HepG2 (cell line): Measurements from ENCODE around the gene EXOC6B. TPM values are rescaled to one million over a fixed set of nuclear protein-coding genes. Genes with fewer than 3 reads are reported as not detected.

Experiments
- AHR ChIP-seq: IDR thresholded peaks from 2 replicates; pipeline ENCODE4 v1.6.1; 2018; ENCODE audit warnings: missing genetic modification reagents, missing compliant biosample characterization
- GATAD2A ChIP-seq: IDR thresholded peaks from 2 replicates; pipeline ENCODE4 v1.6.1; 2016
- HBP1 ChIP-seq: IDR thresholded peaks from 2 replicates; pipeline ENCODE4 v1.6.1; 2016; ENCODE audit warnings: low read depth, control low read depth
- MAZ ChIP-seq, 2 experiments: sonication (generic) in 1 of 2; formaldehyde crosslinking in 1 of 2; IDR thresholded peaks; 2 replicates each; pipeline versions ENCODE4 v1.5.0 to v1.6.1; 2012 to 2020; ENCODE audit warnings: low read depth in 2 of 2, mild to moderate bottlenecking in 2 of 2, borderline replicate concordance in 1 of 2, improper control_type of control experiment in 1 of 2, low read length in 1 of 2, missing genetic modification reagents in 1 of 2, moderate library complexity in 1 of 2
- NONO ChIP-seq, 2 experiments: fragments of 450-650 bp in 1 of 2; sonication (generic) in 1 of 2; formaldehyde crosslinking in 1 of 2; IDR thresholded peaks in 1 of 2; conservative IDR thresholded peaks in 1 of 2; 2 replicates each; pipeline versions ENCODE4 v1.6.1 to v1.8.0; 2017 to 2022; ENCODE audit warnings: mild to moderate bottlenecking in 1 of 2, missing genetic modification reagents in 1 of 2, moderate library complexity in 1 of 2
- STAG1 ChIP-seq: sonication (generic); formaldehyde crosslinking; IDR thresholded peaks from 2 replicates; pipeline ENCODE4 v1.4.0; 2020; ENCODE audit warnings: missing genetic modification reagents
- TAF1 ChIP-seq: sonication (generic); formaldehyde crosslinking; IDR thresholded peaks from 2 replicates; pipeline ENCODE4 v1.4.0; 2020; ENCODE audit warnings: missing genetic modification reagents
- TMF1 ChIP-seq: sonication (generic); formaldehyde crosslinking; IDR thresholded peaks from 2 replicates; pipeline ENCODE4 v1.8.1; 2022; ENCODE audit warnings: low read depth, missing genetic modification reagents
- ZGPAT ChIP-seq: IDR thresholded peaks from 2 replicates; pipeline ENCODE4 v1.6.1; 2016; ENCODE audit warnings: mild to moderate bottlenecking
- ZNF121 ChIP-seq: sonication (generic); formaldehyde crosslinking; IDR thresholded peaks from 2 replicates; pipeline ENCODE4 v1.5.0; 2020; ENCODE audit warnings: mild to moderate bottlenecking, missing genetic modification reagents
- ZNF329 ChIP-seq: sonication (generic); formaldehyde crosslinking; IDR thresholded peaks from 2 replicates; pipeline ENCODE4 v1.9.0; 2021; ENCODE audit warnings: low read depth, mild to moderate bottlenecking, missing genetic modification reagents
- ZNF33B ChIP-seq: sonication (generic); formaldehyde crosslinking; IDR thresholded peaks from 2 replicates; pipeline ENCODE4 v1.5.1; 2020; ENCODE audit warnings: mild to moderate bottlenecking, missing genetic modification reagents
- ZNF501 ChIP-seq: sonication (generic); formaldehyde crosslinking; IDR thresholded peaks from 2 replicates; pipeline ENCODE4 v1.5.1; 2020; ENCODE audit warnings: mild to moderate bottlenecking, moderate library complexity, missing genetic modification reagents
- ZNF772 ChIP-seq: sonication (generic); formaldehyde crosslinking; IDR thresholded peaks from 2 replicates; pipeline ENCODE4 v1.5.0; 2020; ENCODE audit warnings: mild to moderate bottlenecking, missing genetic modification reagents
- ZNF883 ChIP-seq: sonication (generic); formaldehyde crosslinking; IDR thresholded peaks from 2 replicates; pipeline ENCODE4 v1.5.1; 2020; ENCODE audit warnings: mild to moderate bottlenecking, missing genetic modification reagents; ENCODE audit errors: not compliant biosample characterization
- polyA plus RNA-seq, 8 experiments: library from polyadenylated mRNA; depleted of rRNA in 3 of 8; stranded (reverse) in 7 of 8; unstranded in 1 of 8; fragments of >200 nt; fragmentation: Illumina TruSeq in 4 of 8; extraction: Trizol in 4 of 8; gene quantifications; 2 replicates each; pipeline versions ENCODE4 v1.2.1 to v1.2.3, GENCODE V29; 2011 to 2016; ENCODE audit warnings: low read depth in 4 of 8, missing spikeins in 1 of 8, mixed read lengths in 1 of 8; ENCODE audit not compliant: insufficient read depth in 1 of 8
- total RNA-seq, 5 experiments: library from RNA; depleted of rRNA; stranded (reverse); fragments of >200 nt; fragmentation: Illumina TruSeq; extraction: Trizol; gene quantifications; 2 replicates each; pipeline ENCODE4 v1.2.3, GENCODE V29; 2016; ENCODE audit warnings: low read depth in 1 of 5
- TF ChIP-seq, protein P1 (sequence below): sonication (generic); formaldehyde crosslinking; IDR thresholded peaks from 2 replicates; pipeline ENCODE4 v1.8.0; 2023; ENCODE audit warnings: mild to moderate bottlenecking, missing genetic modification reagents
- TF ChIP-seq, protein P2 (sequence below): IDR thresholded peaks from 2 replicates; pipeline ENCODE4 v1.6.1; 2016; ENCODE audit warnings: low read depth, borderline replicate concordance

EXOC6B gene
- total and polyA plus RNA-seq, 2 of the 13 experiments (the other 11 are each of a cell fraction or from before 2014, with no cell fraction given): 9.1 to 15.9 TPM

DNA sequence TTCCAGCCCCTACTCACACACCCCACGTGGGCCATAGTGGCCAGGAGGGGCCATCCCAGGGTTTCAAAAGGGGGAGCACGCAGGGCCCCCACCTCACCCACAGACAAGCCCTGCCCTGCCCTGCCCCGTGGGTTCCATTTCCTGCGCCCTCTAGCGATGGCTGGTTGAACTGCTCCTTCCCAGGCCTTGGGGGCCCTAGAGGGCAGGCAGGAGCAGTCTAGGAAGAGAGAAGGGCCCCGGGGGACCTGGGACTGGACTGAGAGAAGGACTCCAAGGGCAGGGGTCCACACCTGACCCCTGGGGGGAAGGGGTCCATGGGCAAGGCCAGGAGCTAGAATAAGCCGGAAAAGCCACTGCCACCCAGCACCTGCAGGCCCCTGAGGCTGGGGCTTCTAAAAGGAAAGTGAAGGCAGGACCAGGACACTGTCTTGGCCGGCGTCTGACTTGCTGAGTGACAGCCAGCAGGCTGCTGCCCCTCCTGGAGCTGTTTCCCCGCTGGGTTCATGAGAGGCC, 688.3 kb downstream of the EXOC6B start (continued):
- TF ChIP-seq, protein P1, sequence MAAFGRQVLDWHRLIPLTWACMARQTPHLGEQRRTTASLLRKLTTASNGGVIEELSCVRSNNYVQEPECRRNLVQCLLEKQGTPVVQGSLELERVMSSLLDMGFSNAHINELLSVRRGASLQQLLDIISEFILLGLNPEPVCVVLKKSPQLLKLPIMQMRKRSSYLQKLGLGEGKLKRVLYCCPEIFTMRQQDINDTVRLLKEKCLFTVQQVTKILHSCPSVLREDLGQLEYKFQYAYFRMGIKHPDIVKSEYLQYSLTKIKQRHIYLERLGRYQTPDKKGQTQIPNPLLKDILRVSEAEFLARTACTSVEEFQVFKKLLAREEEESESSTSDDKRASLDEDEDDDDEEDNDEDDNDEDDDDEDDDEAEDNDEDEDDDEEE (CRISPR knock-in tag): 0 out of 2 replicates have a peak, but pooled peaks have one; percentile 66
- TF ChIP-seq ZGPAT (CRISPR knock-in tag) (0 out of 2 replicates have a peak, but pooled peaks have one; percentile 28), STAG1 (peak; percentile 71), ZNF121 (CRISPR knock-in tag) (0 out of 2 replicates have a peak, but pooled peaks have one; percentile 21), AHR (CRISPR knock-in tag) (peak; percentile 46; the same call in 1 of the 2 replicates), ZNF501 (peak; percentile 34; the same call in 1 of the 2 replicates), ZNF772 (no peak), TMF1 (CRISPR knock-in tag) (no peak), NONO (IDR thresholded peaks at IDR 0.05) (no peak), NONO (CRISPR knock-in tag; conservative IDR thresholded peaks at IDR 0.05) (peak; percentile 56; the same call in 1 of the 2 replicates), ZNF883 (CRISPR knock-in tag) (no peak), TAF1 (0 out of 2 replicates have a peak, but pooled peaks have one; percentile 19), MAZ (IDR thresholded peaks at IDR 0.05; ENCODE audit: borderline replicate concordance, low read depth, low read length) (0 out of 2 replicates have a peak, but pooled peaks have one; percentile 48), MAZ (CRISPR knock-in tag; IDR thresholded peaks at IDR 0.05; ENCODE audit: low read depth) (no peak), ZNF33B (0 out of 2 replicates have a peak, but pooled peaks have one; percentile 63), HBP1 (CRISPR knock-in tag) (peak; percentile 52; the same call in 1 of the 2 replicates), ZNF329 (no peak), GATAD2A (CRISPR knock-in tag) (peak; percentile 49)
- TF ChIP-seq, protein P2, sequence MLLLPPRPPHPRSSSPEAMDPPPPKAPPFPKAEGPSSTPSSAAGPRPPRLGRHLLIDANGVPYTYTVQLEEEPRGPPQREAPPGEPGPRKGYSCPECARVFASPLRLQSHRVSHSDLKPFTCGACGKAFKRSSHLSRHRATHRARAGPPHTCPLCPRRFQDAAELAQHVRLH: peak; percentile 32; the same call in 1 of the 2 replicates
